Right lobe of liver (tissue), 6 donors: ENCODE results near the gene LRRC3. TPM values are rescaled to one million over a fixed set of nuclear protein-coding genes. Genes with fewer than 3 reads are reported as not detected.
A peak's percentile ranks its signal among the peaks of the same experiment; 100 is the strongest.

Experiments
- ATAC-seq, 4 donors: fragments of 200-7000 bp; cut with Tn5 transposase; one replicate each; pipeline ENCODE4 v1.9.1; 2020; ENCODE audit warnings: mild to moderate bottlenecking in 4 of 4, moderate library complexity in 4 of 4
- DNase-seq, 3 donors: peaks; one replicate each; pipeline ENCODE4 v3.0.0-alpha.2; 2020
- H3K27ac ChIP-seq, 3 donors: fragments of 200-600 bp; one replicate each; pipeline ENCODE4 v1.8.0; 2022
- H3K27me3 ChIP-seq, 2 donors: fragments of 200-600 bp; one replicate each; pipeline ENCODE4 v1.8.0; 2022
- H3K36me3 ChIP-seq, 4 donors: fragments of 200-600 bp; sonication (generic) in 1 of 4; one replicate each; pipeline versions ENCODE4 v1.5.1 to v1.8.0; 2017 to 2022; ENCODE audit warnings: control low read depth in 1 of 4
- H3K4me1 ChIP-seq, 4 donors: fragments of 200-600 bp; sonication (generic) in 1 of 4; one replicate each; pipeline versions ENCODE4 v1.5.1 to v1.8.0; 2017 to 2022; ENCODE audit warnings: control low read depth in 1 of 4
- H3K4me3 ChIP-seq, 3 donors: fragments of 200-600 bp; one replicate each; pipeline ENCODE4 v1.8.0; 2022
- H3K9me3 ChIP-seq, 4 donors: fragments of 200-600 bp; sonication (generic) in 1 of 4; one replicate each; pipeline versions ENCODE4 v1.5.1 to v1.8.0; 2017 to 2022; ENCODE audit warnings: control low read depth in 1 of 4
- POLR2A ChIP-seq: fragments of 450-650 bp; IDR thresholded peaks from one replicate; pipeline ENCODE4 v1.6.1; 2017; ENCODE audit warnings: antibody characterized with exemption, mild to moderate bottlenecking
- WGBS: methylation state at CpG from one replicate; pipeline ENCODE4 v1.1.6; 2018; ENCODE audit warnings: low coverage, low lambda C conversion rate; ENCODE audit not compliant: insufficient coverage; ENCODE audit errors: missing lambda C conversion rate; 5-methylcytosine and 5-hydroxymethylcytosine counted together
- intact Hi-C, 2 donors: fragments of 100-400 bp; cut with DNase I; formaldehyde crosslinking; loops; one replicate each; pipeline versions ENCODE4 v1.11.2 to v1.14.1; 2022
- small RNA-seq, 2 experiments: library from RNA; depleted of rRNA; stranded (forward); fragments of <200 nt; gene quantifications; one replicate each; pipeline ENCODE3, GENCODE V24; 2016
- total RNA-seq, 6 experiments: library from RNA; depleted of rRNA in 2 of 6; stranded (reverse); fragments of >200 nt in 2 of 6; fragmentation: NEBNext Ultra II Directional in 3 of 6; extraction: Animal tissue kit (Norgen Biotek cat#: 25700) in 3 of 6; gene quantifications; one replicate each; pipeline versions ENCODE4 v1.1.0 to v1.2.4, GENCODE V29; 2016 to 2023
- TF ChIP-seq, protein P1 (sequence below), 4 donors: fragments of 200-600 bp in 3 of 4; fragments of 450-650 bp in 1 of 4; IDR thresholded peaks; one replicate each; pipeline versions ENCODE4 v1.5.1 to v1.8.0; 2016 to 2022; ENCODE audit warnings: antibody characterized with exemption in 4 of 4, mild to moderate bottlenecking in 2 of 4
- donor health status: DM: no; HTN: yes; CAD: no.
- donor health status: DM: no; HTN: no; CAD: no.
- donor health status: DM: no; HTN: no; CAD: no.
- donor health status: DM: no; HTN: yes; CAD: no.
- donor health status: DM: no; HTN: yes; CAD: no.

LRRC3 gene
- total RNA-seq, 6 experiments from 2014 or later = 7.5 to 19.3 (median 13.9) TPM

DNA sequence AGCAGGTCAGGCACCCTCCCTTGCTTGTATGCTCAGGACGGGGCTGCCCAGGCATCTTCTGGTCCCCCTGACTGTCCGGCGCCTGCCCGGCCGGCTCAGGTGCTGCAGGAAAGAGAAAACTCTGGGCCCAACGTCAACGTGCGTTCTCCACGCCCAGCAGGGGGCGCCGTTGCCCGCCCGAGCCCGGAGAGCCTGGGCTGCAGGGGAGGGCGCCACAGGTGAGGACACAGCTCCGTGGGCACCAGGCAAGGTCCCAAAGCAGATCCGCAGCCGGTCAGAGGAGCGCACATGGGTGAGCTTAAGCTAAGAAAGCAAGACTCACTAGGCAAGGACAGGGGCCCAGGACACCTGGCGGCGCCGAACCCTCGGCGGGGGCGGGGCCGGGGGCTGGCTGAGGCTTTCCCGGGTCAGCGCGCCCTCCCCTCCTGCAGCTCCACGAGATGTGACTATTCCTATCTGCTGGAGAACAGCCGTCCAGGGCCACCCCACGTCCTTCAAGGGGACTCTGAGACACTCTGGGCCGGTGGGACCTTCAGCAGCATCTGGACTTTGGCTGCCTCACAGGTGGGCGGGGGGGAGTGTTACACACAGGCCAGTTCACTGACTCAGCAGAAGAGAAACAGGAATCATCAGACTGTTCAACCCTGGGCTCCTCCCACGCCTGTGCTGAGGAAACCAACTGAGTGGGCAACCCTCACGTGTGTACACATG is 55.4 kb downstream of the LRRC3 start:
- intact Hi-C loops = loop anchor here (10.0 kb wide), 2 partner anchors 274 to 284 kb away; no protein-coding TSS in a partner anchor
- WGBS = 9% methylated on average over 6 of the region's 36 CpGs

DNA sequence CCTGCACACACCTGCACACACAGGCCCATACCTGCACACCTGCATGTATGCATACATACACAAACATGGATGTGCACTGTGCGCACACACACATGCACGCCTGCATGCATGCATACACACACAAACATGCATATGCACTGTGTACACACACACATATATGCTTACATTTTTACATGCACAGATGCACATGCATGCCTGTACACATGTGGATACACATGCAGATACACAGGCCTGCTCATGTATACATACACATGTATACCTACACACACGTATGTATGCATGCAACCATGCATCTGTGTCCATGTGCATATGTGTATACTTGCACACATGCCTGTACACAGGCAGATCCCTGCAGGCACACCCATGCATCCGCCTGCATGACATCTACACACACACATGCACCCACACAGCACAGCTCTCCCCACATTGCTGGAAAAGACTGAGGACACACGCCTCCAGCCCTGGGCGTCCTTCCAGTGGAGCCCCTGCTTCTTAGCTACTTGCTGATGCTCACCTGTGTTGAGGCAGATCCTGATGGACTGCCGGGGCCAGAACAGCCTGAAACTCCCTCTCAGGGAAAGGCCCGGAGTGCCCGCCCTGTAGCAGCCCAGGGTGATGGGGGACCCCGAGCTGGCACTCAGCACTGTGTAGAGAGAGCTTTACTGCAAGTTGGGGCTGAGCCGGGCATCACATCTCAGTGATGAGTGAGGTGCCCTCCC is 56.1 kb downstream of the LRRC3 start:
- ATAC-seq = no peak
- Histone ChIP-seq H3K4me3 (no peak overlapping the region), H3K9me3 (no peaks in the 10 kb centered on the region), H3K27me3 (no peaks in the 10 kb centered on the region), H3K4me1 (peaks cover 0 to 4% (median 2%) of the 10 kb centered on the region in 4 donors), H3K27ac (no peak overlapping the region), H3K36me3 (no peaks in the 10 kb centered on the region)
- DNase-seq = peak in 1 of 3 donors; percentile 15
- TF ChIP-seq, protein P1, sequence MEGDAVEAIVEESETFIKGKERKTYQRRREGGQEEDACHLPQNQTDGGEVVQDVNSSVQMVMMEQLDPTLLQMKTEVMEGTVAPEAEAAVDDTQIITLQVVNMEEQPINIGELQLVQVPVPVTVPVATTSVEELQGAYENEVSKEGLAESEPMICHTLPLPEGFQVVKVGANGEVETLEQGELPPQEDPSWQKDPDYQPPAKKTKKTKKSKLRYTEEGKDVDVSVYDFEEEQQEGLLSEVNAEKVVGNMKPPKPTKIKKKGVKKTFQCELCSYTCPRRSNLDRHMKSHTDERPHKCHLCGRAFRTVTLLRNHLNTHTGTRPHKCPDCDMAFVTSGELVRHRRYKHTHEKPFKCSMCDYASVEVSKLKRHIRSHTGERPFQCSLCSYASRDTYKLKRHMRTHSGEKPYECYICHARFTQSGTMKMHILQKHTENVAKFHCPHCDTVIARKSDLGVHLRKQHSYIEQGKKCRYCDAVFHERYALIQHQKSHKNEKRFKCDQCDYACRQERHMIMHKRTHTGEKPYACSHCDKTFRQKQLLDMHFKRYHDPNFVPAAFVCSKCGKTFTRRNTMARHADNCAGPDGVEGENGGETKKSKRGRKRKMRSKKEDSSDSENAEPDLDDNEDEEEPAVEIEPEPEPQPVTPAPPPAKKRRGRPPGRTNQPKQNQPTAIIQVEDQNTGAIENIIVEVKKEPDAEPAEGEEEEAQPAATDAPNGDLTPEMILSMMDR (IDR thresholded peaks at IDR 0.05) = no peak
- TF ChIP-seq POLR2A = no peak
- WGBS = 86% methylated on average over 4 of the region's 11 CpGs
- intact Hi-C loops = loop anchor here (10.0 kb wide), 2 partner anchors 273 to 283 kb away; no protein-coding TSS in a partner anchor

More for the DNA sequence above, 55.4 kb downstream of the LRRC3 start:
- no peaks in the 10 kb centered on the region for H3K36me3 ChIP-seq
- DNase-seq = peak; percentile 74 to 78 (median 77)
- peak; percentile 71 to 77 (median 76) for ATAC-seq
- no peaks in the 10 kb centered on the region for H3K9me3 ChIP-seq
- H3K27ac ChIP-seq = no peak overlapping the region
- TF ChIP-seq POLR2A = no peak
- TF ChIP-seq, protein P1 (IDR thresholded peaks at IDR 0.05) = peak; percentile 85 to 91 (median 89)
- no peaks in the 10 kb centered on the region for H3K27me3 ChIP-seq
- peak overlapping the region in 1 of 3 donors; percentile 3 for H3K4me3 ChIP-seq
- H3K4me1 ChIP-seq = peaks cover 0 to 4% (median 2%) of the 10 kb centered on the region in 4 donors

Small RNAs within 50 kb of the gene (small RNA-seq; reads per million reads assigned to genes)
- gene RF00285 = 0 reads per million in 2 experiments

Other genes with a start within 250 kb of the LRRC3 start
- gene ICOSLG, start 214.6 kb upstream of the LRRC3 start, total RNA-seq = 1 to 10 TPM; 1.1 to 2.7 (median 1.7) TPM
- 1 to 10 TPM in 2 of 6 experiments, under 1 TPM in 1, not detected in 3; 0.29 to 2.3 (median 1.4) TPM for gene DNMT3L, start 193.6 kb upstream of the LRRC3 start, total RNA-seq
- gene AIRE, start 169.6 kb upstream of the LRRC3 start, total RNA-seq = not detected
- 10 to 100 TPM; 68.3 to 97.6 (median 73.7) TPM for gene PFKL, start 155.5 kb upstream of the LRRC3 start, total RNA-seq
- gene CFAP410, start 116.1 kb upstream of the LRRC3 start, total RNA-seq = 10 to 100 TPM in 4 of 6 experiments, 1 to 10 TPM in 2; 6.9 to 15.4 (median 13.1) TPM
- gene TRPM2, start 101.9 kb upstream of the LRRC3 start, total RNA-seq = 1 to 10 TPM in 4 of 6 experiments, under 1 TPM in 2; 0.92 to 2.0 (median 1.2) TPM
- gene KRTAP10-1, start 84.7 kb downstream of the LRRC3 start, total RNA-seq = not detected
- not detected for gene KRTAP10-2, start 96.0 kb downstream of the LRRC3 start, total RNA-seq
- not detected for gene KRTAP10-3, start 103.3 kb downstream of the LRRC3 start, total RNA-seq
- not detected for gene KRTAP10-4, start 118.2 kb downstream of the LRRC3 start, total RNA-seq
- gene KRTAP10-5, start 125.1 kb downstream of the LRRC3 start, total RNA-seq = not detected
- gene KRTAP10-6, start 137.0 kb downstream of the LRRC3 start, total RNA-seq = not detected
- gene KRTAP10-7, start 145.1 kb downstream of the LRRC3 start, total RNA-seq = not detected
- not detected for gene KRTAP10-8, start 156.6 kb downstream of the LRRC3 start, total RNA-seq
- not detected for gene KRTAP10-9, start 171.6 kb downstream of the LRRC3 start, total RNA-seq
- not detected for gene KRTAP10-10, start 181.8 kb downstream of the LRRC3 start, total RNA-seq
- not detected for gene KRTAP10-11, start 190.9 kb downstream of the LRRC3 start, total RNA-seq
- gene KRTAP12-4, start 199.1 kb downstream of the LRRC3 start, total RNA-seq = not detected
- not detected for gene KRTAP12-3, start 202.4 kb downstream of the LRRC3 start, total RNA-seq
- not detected for gene KRTAP12-2, start 211.4 kb downstream of the LRRC3 start, total RNA-seq
- not detected for gene KRTAP12-1, start 226.7 kb downstream of the LRRC3 start, total RNA-seq
- not detected for gene KRTAP10-12, start 241.7 kb downstream of the LRRC3 start, total RNA-seq